MM.1S (cell line): ENCODE data around the gene USP24.

Source experiments
- CTCF ChIP-seq: fragments of 300-600 bp; sonication (generic); IDR thresholded peaks from 2 replicates; pipeline ENCODE4 v1.5.1; 2016; ENCODE audit warnings: antibody characterized with exemption, low read length, mixed read lengths
- EZH2 ChIP-seq: fragments of 300-600 bp; sonication (generic); optimal IDR thresholded peaks from 2 replicates; pipeline ENCODE3; 2017; ENCODE audit warnings: low read depth, mild to moderate bottlenecking, antibody characterized with exemption, low read length, mixed read lengths
- EZH2phosphoT487 ChIP-seq: fragments of 300-600 bp; sonication (generic); IDR thresholded peaks from 2 replicates; pipeline ENCODE4 v1.6.1; 2018; ENCODE audit warnings: antibody characterized with exemption, low read length

GRCh38 chr1:55049271-55049913, 165.8 kb downstream of the USP24 start:
- no peak for TF ChIP-seq EZH2
- no peak for TF ChIP-seq CTCF
- TF ChIP-seq EZH2phosphoT487: no peak
